Inferior parietal cortex (tissue), 1 donor: ENCODE measurements around the gene PCLAF.
"Not testable (repeated sequence)": the region's sequence is repeated elsewhere in the genome, so short reads cannot be mapped to it uniquely, and the experiment has no call there.

Source experiments
- DNase-seq: peaks from one replicate; pipeline ENCODE4 v3.0.0-alpha.2; 2016; ENCODE audit errors: extremely low spot score

The PCLAF gene

DNA sequence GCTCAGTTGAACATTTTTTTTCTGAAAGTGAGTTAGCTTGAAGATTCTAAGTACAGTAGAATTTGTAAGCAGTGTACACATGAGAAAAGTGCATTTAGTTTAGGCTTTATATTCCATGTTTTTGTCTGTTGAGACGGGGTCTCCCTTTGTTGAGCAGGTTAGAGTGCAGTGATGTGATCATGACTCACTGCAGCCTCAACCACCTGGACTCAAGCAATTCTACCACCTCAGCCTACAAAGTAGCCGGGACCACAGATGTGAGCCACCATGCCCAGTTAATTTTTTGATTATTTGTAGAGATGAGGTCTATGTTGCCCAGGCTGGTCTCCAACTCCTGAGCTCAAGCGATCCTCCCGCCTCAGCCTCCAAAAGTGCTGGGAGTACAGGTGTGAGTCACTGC, 20.0 kb downstream of the PCLAF start:
- no peak for DNase-seq

DNA sequence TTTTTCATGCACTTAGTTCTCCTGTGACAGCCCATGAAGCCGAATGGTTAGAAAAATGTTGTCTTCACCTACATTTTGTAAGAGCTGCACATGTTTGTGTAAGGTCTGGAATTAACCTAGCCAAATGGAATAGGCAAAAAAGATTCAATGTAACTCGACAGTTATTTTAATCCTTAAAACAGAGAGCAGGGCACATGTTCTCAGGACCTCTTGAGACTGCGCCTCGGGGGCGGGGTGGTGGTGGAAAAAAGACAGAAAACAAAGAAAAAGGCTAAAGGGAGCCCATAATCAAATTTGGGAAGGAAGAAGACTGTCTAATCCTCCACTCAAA, 24.6 kb downstream of the PCLAF start:
- no peak for DNase-seq

DNA sequence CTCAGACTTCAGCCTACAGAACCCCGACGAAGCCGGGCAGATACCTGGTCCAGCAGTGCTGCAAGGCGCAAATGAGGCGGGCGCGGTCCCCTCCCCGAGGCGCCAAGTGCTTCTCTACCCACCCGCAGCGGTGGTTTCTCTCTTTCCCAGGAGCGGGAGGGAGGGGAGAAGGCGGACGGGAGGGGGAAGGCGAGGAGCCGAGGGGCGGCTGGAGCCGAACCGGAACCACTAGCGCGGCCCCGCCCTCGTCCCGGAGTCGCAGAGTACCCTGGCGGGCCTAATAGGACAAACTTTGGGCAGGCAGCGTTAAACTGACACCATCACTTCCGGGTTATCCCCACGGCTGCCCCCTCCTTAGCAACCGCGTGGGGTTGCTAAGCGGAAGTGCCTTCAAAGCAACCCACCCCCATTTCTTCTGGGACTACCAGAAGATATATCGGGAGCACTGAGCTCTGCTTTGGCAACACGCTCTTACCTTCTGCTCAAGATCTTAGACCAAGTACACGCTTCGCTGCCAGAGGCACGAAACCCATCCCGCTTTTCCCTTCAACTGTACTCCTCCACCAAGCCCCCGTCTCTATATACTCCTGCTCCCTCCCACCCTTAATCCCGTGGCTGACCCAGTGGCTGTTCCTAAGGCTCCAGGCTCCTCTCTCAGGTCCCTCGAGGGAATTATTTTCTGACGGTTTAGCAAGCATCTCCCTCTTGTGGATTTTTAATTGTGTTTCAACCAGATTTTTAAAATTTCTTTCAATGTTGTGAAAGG, 25.1 kb downstream of the PCLAF start, which contains the start of gene CSNK1G1:
Gene CSNK1G1, minus strand, starts transcription at position 230 of the 766 bp plus-strand sequence. CDS start 55,674 bp downstream, outside the sequence.
- DNase-seq: peak; percentile 98

DNA sequence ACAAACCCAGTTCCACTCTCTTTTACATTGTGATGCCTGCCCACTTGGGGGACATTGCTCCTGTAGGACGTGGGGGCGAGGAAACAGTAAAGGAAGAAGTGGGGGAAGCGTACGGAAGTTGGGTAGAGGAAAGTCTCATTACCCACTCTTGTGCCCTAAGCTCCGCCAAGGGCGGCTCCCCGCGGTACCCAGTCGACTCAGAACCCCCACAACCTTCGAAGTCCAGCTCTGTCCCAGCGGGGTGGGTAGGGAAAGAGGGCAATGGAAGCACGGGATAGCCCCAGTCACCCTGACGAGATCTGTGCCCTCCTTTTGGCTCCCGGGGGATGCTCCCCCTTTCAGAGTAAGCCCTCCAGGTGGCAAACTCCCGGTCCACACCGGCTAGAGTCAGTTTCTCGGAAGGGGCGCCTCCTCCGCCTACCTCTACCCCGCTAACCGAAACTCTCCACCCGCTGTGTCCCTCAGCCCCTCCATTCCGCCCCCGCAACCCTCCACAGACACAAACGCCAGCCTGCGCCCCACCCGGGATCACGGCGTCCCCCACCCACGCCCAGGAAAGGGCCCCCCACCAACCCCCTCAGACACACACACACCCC, 25.8 kb downstream of the PCLAF start:
- DNase-seq: no peak

DNA sequence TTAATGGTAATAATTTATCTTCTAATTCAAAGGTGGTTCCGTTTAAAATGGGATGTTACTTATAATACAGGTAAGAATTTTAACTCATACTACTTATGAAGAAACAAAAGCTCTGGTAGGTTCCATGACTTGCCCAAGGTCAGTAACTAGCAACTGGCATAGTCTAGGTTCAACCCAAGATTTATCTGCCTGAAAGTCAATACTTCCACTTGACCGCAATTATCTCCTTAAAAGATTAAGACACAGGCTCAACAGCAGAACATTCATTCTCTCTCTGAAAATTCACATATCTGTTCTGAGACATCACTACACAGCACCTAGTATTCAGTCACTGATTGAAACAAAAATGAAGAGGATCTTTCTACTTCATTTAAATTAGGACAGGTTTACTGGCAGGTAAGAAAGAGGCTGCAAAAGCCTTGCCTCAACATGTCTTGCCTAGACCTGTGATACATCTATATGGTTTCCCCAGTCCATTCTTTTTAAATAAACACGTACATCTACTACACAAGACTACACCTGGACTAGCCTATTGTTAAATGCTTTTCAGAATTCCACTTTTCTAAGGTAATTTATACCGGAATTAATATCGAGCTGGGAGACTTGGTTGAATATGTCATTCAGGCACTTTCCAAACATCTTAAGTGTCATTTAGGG, 26.4 kb downstream of the PCLAF start:
- no peak for DNase-seq

DNA sequence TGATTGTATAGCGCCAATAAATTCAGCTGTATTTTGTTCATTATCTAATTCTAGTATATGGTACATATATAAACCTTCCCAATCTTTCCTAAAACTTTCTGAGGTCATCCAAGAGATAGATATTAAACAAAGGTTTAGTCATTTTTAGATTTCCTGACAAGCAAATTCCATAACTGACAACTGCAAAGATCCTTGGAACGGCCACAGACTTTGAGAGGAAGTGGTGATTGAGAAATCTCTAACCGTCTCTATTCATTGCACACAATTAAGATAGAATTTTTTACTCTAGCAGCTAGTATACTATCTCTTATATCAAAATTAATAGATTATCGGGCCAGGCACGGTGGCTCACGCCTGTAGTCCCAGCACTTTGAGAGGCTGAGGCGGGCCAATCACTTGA, 30.0 kb downstream of the PCLAF start:
- DNase-seq: no peak

DNA sequence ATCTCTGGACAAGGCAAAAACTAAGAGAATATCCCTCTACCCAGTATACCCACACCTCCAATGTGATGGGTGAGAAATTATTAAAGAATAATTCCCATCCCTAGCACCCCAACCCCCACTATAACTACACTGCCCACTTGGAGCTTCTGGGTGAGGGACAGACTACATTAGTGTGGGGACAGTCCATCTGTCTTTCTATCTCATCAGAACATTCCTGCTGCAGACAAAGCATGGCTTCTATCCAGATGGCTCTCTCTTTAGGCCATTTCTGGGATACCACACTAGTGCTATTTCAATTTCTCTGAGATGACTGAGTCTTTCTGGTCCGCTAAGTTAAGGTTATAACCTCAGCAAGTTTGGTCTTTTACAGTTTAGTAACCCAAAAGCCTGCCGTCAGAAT, 31.9 kb downstream of the PCLAF start:
- DNase-seq: no peak

DNA sequence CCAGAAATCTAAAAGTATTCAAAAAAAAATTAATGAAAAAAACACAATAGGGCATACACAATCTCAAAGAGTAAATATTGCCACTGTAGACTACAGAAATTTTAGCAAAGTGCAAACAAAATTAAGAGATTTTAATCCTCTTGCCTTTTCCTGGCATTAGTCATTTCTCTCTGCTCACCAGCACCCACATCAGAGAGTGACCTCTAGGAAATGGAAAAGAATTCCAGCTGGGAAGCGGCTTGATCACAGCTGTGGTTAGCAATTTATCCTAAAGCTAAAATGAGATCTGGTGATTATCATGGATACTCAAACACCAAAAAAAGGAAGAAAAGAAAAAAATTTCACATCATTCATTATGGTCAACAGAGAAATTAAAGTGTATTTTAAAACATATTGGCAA, 32.8 kb downstream of the PCLAF start:
- no peak for DNase-seq

DNA sequence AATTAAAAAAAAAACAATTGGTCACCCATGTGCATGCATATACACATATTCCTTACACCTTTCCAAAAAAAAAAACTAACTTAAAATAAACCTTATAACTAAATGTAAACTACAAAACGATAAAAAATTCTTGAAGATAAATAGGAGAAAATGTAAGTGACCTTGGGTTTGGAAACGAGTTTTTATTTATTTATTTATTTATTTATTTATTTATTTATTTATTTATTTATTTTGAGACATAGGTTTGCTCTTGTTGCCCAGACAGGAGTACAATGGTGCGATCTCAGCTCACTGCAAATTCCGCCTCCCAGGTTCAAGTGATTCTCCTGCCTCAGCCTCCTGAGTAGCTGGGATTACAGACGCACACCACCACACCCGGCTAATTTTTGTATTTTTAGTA, 35.0 kb downstream of the PCLAF start:
- DNase-seq: not testable (repeated sequence)

DNA sequence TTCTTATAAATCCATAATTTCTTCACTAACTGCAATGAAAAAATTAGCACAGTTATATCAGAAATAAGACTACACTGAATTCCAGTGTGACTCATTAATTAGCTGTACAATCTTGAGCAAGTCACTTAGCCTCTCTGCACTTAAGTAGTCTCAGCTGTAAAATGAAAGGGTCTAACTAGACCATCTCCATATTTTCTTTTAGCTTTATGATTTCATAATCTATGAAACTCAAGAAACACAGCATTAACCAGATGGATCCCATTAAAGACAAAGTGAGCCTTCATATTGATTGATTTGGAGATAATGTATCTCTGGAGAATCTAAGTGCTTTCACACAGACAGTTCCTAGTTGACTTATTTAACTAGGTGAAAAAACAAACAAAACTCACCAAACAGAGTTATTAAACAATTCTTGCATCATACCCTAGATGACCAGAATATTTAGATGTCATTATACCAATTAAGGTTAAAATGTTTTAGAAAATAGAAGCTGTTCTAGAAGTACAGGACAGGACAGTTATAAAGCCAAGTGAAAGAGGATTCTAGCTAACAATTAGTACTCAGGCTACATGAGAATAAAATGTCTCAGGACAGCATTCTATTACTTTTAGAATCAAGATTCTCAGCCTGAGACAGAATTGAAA, 36.5 kb downstream of the PCLAF start:
- DNase-seq: no peak

DNA sequence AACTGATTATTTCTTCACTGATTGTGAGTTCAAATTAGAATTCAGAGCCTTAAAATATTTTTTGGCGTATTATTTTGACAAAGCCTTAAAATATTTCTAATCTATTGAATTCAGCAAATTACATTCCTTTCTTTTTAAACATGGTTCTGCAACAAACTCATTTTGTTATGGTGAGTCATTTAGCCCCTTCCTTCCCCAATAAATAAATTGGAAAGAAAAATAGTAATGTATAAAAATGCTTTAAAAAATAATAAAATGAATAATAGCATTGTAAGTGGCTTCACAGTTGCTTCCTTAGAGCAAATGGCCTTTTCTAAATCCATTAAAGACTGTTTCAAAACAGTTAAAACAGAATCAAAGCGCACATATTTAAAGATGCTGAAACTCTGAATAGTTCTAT, 37.4 kb downstream of the PCLAF start:
- DNase-seq: no peak

DNA sequence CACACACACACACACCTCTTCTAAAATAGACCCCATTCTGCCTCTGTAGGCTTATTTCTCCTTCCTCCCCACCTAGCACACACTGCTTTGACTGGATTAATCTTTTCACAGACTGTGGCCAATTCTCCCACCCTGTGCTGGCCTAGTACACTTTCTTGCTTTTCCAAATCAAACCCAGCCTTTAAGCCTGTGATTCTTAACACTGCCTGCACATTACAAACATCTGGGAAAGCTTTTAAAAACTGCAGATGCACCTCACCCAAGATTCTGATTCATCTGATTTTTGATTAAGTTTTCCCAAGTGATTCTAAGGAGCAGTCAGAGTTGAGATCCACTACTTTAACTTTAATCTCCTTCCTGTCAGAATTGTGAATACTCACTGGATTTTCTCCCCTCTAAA, 38.0 kb downstream of the PCLAF start:
- no peak for DNase-seq

DNA sequence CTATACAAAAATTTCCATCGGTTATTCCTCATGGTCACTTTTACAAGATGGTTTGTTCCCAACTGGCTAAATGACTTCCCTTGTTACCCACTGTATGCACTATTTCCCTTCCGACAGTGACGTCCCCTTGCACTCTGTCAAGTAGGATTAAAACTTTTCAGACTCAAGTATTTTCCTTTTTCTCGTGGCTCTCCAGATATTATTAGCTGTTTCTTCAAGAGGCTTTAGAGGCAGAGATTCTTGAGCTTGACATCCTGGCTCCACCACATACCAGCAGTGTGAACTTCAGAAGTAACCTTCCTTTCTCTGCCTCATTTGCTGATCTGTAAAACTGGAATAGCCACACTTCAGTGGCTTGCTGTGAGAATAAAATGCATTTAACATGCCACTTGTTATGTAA, 39.3 kb downstream of the PCLAF start:
- no peak for DNase-seq

DNA sequence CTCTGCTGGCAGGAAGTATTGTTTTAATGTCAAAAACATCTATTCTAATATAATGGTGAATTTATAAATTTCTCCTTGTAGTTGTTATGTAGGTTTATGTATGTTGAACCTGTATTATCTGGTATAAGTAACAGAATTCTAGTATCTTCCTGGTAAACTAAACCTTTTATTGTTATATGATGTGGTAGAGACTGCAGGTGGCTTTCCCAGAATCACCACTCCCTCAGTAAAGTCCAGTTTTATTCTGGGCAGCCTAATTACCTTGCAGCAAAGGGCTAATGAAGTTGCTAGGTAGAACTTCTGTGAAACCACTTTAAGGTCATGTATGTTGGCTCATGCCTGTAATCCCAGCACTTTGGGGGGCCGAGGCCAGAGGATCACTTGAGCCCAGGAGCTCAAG, 40.9 kb downstream of the PCLAF start:
- no peak for DNase-seq

DNA sequence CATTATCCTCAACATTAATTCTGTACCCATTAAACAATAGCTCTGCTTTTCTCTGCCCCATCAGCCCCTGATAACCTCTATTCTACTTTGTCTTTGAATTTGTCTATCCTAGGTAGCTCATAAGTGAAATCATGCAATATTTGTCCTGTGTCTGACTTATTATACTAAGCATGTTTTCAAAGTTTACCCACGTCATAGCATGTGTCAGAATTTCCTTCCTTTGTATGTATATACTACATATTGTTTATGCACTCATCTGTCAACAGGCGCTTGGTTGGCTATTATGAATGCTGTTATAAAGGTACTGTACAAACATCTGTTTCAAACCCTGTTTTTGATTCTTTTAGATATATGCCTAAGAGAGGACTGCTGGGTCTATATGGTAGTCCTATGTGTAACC, 43.5 kb downstream of the PCLAF start:
- no peak for DNase-seq

DNA sequence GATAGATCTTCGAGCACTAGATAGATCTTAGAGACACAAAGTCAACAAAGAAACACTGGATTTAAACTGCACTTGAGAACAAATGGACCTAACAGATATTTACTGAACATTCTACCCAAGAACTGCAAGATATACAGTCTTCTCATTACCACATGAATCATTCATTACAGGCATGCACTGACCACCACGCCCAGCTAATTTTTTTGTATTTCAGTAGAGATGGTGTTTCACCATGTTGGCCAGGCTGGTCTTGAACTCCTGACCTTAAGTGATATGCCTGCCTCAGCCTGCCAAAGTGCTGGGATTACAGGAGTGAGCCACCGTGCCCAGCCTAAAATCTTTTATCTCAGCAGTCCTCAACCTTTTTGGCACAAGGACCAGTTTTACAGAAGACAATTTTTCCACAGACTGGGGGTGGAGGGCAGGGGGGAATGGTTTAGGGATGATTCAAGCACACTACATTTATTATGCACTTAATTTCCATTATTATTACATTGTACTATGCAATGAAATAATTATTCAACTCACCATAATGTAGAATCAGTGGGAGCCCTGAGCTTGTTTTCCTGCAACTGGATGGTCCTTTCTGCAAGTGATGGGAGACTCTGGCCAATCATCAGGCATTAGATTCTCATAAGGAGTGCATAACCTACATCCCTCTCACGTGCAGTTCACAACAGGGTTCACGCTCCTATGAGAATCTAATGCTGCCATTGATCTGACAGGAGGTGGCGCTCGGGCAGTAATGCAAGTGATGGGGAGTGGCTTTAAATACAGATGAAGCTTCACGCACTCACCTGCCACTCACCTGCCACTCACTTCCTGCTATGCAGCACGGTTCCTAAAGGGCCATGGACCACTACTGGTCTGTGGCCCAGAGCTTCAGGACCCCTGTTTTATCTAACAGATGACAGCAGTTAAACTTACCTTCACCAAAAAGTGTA, 47.0 kb downstream of the PCLAF start:
- DNase-seq: no peak

DNA sequence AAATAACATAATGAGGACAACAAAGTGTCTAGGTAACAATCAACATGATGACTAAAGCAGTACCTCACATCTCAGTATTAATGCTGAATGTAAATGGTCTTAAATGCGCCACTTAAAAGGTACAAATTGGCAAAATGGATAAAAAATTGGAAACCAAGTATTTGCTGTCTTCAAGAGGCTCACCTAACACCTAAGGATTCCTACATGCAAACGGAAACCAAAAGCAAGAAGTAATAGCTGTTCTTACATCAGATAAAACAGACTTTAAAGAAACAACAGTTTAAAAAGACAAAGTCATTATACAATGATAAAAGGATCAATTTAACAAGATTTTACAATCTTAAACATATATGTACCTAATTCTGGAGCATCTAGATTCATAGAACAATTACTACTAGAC, 47.7 kb downstream of the PCLAF start:
- no peak for DNase-seq

DNA sequence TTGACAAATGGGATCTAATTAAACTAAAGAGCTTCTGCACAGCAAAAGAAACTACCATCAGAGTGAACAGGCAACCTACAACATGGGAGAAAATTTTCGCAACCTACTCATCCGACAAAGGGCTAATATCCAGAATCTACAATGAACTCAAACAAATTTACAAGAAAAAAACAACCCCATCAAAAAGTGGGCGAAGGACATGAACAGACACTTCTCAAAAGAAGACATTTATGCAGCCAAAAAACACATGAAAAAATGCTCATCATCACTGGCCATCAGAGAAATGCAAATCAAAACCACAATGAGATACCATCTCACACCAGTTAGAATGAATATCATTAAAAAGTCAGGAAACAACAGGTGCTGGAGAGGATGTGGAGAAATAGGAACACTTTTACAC, 49.6 kb downstream of the PCLAF start:
- DNase-seq: not testable (repeated sequence)

DNA sequence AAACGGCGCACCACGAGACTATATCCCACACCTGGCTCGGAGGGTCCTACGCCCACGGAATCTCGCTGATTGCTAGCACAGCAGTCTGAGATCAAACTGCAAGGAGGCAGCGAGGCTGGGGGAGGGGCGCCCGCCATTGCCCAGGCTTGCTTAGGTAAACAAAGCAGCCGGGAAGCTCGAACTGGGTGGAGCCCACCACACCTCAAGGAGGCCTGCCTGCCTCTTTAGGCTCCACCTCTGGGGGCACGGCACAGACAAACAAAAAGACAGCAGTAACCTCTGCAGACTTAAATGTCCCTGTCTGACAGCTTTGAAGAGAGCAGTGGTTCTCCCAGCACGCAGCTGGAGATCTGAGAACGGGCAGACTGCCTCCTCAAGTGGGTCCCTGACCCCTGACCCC, 54.3 kb downstream of the PCLAF start:
- not testable (repeated sequence) for DNase-seq

DNA sequence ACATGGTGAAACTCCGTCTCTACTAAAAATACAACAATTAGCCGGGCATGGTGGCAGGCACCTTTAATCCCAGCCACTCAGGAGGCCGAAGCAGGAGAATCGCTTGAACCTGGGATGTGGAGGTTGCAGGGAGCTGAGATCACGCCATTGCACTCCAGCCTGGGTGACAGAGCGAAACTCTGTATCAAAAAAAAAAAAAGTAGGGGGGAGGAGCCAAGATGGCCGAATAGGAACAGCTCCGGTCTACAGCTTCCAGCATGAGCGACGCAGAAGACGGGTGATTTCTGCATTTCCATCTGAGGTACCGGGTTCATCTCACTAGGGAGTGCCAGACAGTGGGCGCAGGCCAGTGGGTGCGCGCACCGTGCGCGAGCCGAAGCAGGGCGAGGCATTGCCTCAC, 54.8 kb downstream of the PCLAF start:
- not testable (repeated sequence) for DNase-seq

DNA sequence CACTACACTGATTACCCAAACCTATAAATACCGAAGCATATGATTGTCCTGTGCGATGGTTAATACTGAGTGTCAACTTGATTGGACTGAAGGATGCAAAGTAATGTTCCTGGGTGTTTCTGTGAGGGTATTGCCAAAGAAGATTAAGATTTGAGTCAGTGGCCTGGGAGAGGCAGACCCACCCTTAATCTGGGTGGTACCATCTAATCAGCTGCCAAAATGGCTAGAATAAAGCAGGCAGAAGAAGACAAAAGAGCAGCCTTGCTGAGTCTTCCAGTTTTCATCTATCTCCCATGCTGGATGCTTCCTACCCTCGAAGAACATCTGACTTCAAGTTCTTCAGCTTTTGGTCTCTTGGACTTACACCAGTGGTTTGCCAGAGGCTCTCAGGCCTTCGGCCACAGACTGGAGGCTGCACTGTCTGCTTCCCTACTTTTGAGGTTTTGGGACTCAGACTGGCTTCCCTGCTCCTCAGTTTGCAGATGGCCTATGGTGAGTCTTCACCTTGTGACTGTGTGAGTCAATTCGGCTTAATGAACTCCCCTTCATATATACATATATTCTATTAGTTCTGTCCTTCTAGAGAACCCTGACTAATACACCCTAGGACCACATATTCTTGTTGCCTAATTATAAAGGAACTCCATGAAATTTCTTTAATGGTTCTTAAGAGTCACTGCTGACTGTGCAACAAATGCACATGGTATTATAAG, 56.9 kb downstream of the PCLAF start:
- no peak for DNase-seq
